GM19351 (cell line): ENCODE measurements around the gene MAJIN.

Source experiments
- ATAC-seq: cut with Tn5 transposase; IDR thresholded peaks from one replicate; pipeline ENCODE4 v1.9.1; 2021; ENCODE audit warnings: mild to moderate bottlenecking, moderate library complexity; ENCODE audit not compliant: unreplicated experiment

The MAJIN gene

GRCh38 chr11:64894070-64894811 is 77.7 kb downstream of the MAJIN start:
- ATAC-seq, result no peak

- ATAC-seq, result no peak
Observed at GRCh38 chr11:64893194-64894069, 78.5 kb downstream of the MAJIN start.

GRCh38 chr11:64892838-64893193 is 79.1 kb downstream of the MAJIN start:
- no peak for ATAC-seq

- no peak for ATAC-seq
Observed at GRCh38 chr11:64892411-64892831, 79.5 kb downstream of the MAJIN start.

GRCh38 chr11:64891880-64892279 is 80.0 kb downstream of the MAJIN start:
- no peak for ATAC-seq

GRCh38 chr11:64891215-64891848 is 80.6 kb downstream of the MAJIN start:
- ATAC-seq, result no peak

GRCh38 chr11:64890522-64890939 is 81.4 kb downstream of the MAJIN start:
- no peak for ATAC-seq

GRCh38 chr11:64888729-64889511 is 83.0 kb downstream of the MAJIN start:
- no peak for ATAC-seq

GRCh38 chr11:64888406-64888728 is 83.5 kb downstream of the MAJIN start:
- no peak for ATAC-seq
